Fibroblast of villous mesenchyme (primary cell): ENCODE data around the gene CYP4F22. TPM values are rescaled to one million over a fixed set of nuclear protein-coding genes. Genes with fewer than 3 reads are reported as not detected.

Source experiments
- DNase-seq: peaks from one replicate; pipeline ENCODE4 v3.0.0-alpha.2; 2010; ENCODE audit warnings: low read depth
- H3K4me3 ChIP-seq: 2 replicates; pipeline ENCODE4 v1.5.1; 2011; ENCODE audit warnings: low read depth, mild to moderate bottlenecking, low read length
- total RNA-seq: library from RNA; depleted of rRNA; stranded (reverse); fragments of >200 nt; gene quantifications from 2 replicates; pipeline ENCODE4 v1.2.3, GENCODE V29; 2012
- TF ChIP-seq, protein P1 (sequence below): IDR thresholded peaks from 2 replicates; pipeline ENCODE4 v1.5.1; 2012; ENCODE audit warnings: low read depth, mild to moderate bottlenecking, low read length; ENCODE audit not compliant: insufficient read depth

CYP4F22 gene
- total RNA-seq, 1 donor: not detected

DNA sequence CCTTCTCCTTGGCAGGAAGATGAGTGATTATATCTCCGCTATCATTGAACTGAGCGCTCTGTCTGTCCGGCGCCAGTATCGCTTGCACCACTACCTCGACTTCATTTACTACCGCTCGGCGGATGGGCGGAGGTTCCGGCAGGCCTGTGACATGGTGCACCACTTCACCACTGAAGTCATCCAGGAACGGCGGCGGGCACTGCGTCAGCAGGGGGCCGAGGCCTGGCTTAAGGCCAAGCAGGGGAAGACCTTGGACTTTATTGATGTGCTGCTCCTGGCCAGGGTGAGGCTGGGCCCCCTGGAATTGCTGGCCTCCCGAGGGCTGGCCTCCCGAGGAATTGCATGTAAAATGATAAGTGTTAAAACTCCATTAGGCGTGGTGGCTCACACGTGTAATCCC, 32.1 kb downstream of the CYP4F22 start:
- H3K4me3 ChIP-seq: no peak overlapping the region
- TF ChIP-seq, protein P1, sequence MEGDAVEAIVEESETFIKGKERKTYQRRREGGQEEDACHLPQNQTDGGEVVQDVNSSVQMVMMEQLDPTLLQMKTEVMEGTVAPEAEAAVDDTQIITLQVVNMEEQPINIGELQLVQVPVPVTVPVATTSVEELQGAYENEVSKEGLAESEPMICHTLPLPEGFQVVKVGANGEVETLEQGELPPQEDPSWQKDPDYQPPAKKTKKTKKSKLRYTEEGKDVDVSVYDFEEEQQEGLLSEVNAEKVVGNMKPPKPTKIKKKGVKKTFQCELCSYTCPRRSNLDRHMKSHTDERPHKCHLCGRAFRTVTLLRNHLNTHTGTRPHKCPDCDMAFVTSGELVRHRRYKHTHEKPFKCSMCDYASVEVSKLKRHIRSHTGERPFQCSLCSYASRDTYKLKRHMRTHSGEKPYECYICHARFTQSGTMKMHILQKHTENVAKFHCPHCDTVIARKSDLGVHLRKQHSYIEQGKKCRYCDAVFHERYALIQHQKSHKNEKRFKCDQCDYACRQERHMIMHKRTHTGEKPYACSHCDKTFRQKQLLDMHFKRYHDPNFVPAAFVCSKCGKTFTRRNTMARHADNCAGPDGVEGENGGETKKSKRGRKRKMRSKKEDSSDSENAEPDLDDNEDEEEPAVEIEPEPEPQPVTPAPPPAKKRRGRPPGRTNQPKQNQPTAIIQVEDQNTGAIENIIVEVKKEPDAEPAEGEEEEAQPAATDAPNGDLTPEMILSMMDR: no peak
- no peak for DNase-seq

DNA sequence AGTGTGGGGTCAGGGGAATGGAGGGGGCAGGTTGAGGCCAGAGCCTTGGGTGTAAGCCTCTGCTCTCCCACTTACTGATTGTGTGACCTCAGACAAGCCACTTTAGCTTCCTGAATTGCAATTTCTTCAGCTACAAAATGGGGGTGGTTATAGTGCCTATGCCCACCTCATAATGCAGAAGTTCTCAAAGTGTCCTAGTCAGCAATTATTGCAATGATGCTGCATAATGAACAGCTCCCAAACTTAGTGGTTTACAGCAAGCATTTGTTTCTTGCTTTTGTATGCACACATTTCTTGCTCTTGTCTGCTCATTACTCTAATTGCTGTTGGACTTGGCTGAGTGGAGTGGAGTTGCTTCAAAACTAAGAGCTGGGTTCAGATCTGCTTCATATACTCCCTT, 36.0 kb downstream of the CYP4F22 start:
- TF ChIP-seq, protein P1: no peak
- no peak for DNase-seq

DNA sequence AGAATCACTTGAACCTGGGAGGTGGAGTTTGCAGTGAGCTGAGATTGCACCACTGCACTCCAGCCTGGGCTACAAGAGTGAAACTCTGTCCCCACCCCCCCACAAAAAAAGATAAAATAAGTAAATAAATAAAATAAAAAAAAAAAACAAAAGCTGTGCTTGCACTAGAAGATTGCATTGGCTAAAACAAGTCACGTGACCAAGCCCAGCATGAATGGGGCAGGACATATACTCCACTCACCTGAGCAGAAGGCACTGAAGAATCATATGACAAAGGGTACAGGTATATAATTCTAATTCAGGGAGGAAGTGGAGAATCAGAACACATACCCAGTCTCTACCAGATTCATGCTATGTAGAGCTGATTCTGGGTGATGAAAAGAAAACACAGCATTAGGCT, 36.6 kb downstream of the CYP4F22 start:
- DNase-seq: no peak
- no peak overlapping the region for H3K4me3 ChIP-seq
- TF ChIP-seq, protein P1: no peak

More for the DNA sequence above, 36.0 kb downstream of the CYP4F22 start:
- no peak overlapping the region for H3K4me3 ChIP-seq

DNA sequence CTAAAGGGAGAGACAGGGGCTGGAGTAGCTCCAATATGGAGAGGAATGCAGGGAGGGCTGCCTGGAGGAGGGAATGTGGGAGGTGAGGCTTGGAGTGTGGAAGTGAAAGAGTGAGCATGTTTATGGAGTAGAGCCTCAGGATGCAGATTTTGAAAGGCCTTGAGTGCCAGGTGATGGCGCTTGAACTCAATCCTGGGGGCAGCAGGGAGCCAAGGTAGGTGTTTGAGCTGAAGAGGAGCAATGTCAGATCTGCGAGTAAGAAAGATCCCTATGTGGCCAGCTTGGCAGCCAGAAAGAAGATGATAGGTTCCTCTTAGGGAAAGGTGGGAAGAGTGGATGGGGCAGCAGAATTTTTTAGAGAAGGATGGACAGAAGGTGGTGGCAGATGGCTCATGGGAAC, 40.3 kb downstream of the CYP4F22 start:
- no peak overlapping the region for H3K4me3 ChIP-seq
- TF ChIP-seq, protein P1: no peak
- DNase-seq: no peak

DNA sequence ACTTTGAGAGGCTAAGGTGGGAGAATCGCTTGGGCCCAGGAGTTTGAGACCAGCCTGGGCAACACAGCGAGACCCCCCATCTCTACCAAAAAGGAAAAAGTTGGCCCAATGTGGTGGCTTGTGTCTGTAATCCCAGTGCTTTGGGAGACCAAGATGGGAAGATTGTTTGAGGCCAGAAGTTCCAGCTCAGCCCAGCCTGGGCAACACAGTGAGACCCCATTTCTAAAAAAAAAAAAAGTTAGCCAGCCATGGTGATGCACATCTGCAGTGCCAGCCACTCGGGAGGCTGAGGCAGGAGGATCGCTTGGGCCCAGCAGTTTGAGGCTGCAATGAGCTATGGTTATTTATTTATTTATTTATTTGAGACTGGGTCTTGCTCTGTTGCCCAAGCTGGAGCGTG, 41.3 kb downstream of the CYP4F22 start:
- no peak overlapping the region for H3K4me3 ChIP-seq
- no peak for DNase-seq
- TF ChIP-seq, protein P1: no peak

DNA sequence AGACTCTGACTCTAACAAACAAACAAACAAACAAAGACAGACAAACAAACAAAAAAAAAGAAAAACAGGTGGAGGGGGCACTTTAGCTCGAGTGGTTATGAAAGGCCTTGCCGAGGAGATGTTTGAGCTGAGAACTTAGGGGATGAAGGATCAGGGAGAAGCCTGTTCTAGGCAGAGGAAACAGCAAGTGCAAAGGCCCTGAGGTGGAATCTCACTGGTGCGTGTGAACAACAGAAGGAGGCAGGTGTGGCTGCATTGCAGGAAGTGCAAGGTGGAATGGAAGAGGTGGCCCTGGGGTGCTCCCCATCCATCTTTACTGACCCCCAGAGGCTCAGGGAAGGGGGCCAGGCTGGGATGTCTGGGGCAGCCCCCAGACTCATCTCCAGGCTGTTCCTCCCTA, 41.9 kb downstream of the CYP4F22 start:
- TF ChIP-seq, protein P1: no peak
- no peak overlapping the region for H3K4me3 ChIP-seq
- DNase-seq: no peak

DNA sequence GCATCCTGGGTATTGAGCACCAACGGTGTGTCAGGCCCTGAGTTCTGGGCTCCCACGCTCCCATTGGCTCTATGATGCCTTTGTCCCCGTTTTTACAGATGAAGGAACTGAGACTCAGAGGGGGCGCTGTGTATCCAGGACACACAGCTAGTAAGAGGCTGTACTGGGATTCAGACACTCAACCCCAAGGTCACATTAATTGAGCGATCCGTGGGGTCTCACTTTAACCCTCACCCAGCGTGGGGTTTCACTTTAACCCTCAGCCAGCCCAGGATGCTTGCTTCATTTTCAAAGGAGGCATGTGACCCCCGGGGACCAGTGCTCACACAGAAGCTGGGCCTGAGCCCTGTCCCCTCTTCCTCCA, 42.6 kb downstream of the CYP4F22 start:
- peak overlapping the region; percentile 38 for H3K4me3 ChIP-seq
- DNase-seq: no peak
- TF ChIP-seq, protein P1: no peak
